GM21529 (cell line): ENCODE results near the gene NRCAM.
A peak's percentile ranks its signal among the peaks of the same experiment; 100 is the strongest.
"Not testable (repeated sequence)": the region's sequence is repeated elsewhere in the genome, so short reads cannot be mapped to it uniquely, and the experiment has no call there.

Source experiments
- ATAC-seq: cut with Tn5 transposase; IDR thresholded peaks from one replicate; pipeline ENCODE4 v1.9.1; 2021; ENCODE audit not compliant: unreplicated experiment

NRCAM gene

GRCh38 chr7:108285003-108285368, 171.2 kb downstream of the NRCAM start:
- no peak for ATAC-seq

- peak; percentile 65 for ATAC-seq
Observed at GRCh38 chr7:108284349-108285002, 171.8 kb downstream of the NRCAM start.

GRCh38 chr7:108283252-108283651, 173.0 kb downstream of the NRCAM start:
- ATAC-seq, result no peak

- no peak for ATAC-seq
Observed at GRCh38 chr7:108282427-108282996, 173.7 kb downstream of the NRCAM start.

GRCh38 chr7:108280136-108280535, 176.1 kb downstream of the NRCAM start:
- no peak for ATAC-seq

GRCh38 chr7:108278776-108279175, 177.5 kb downstream of the NRCAM start:
- no peak for ATAC-seq

GRCh38 chr7:108278281-108278680, 178.0 kb downstream of the NRCAM start:
- no peak for ATAC-seq

GRCh38 chr7:108274447-108274846, 181.8 kb downstream of the NRCAM start:
- ATAC-seq, result not testable (repeated sequence)

- ATAC-seq, result not testable (repeated sequence)
Observed at GRCh38 chr7:108272891-108273290, 183.3 kb downstream of the NRCAM start.

- peak; percentile 58 for ATAC-seq
Observed at GRCh38 chr7:108270385-108271015, 185.7 kb downstream of the NRCAM start.

- no peak for ATAC-seq
Observed at GRCh38 chr7:108268200-108268820, 187.9 kb downstream of the NRCAM start.

- no peak for ATAC-seq
Observed at GRCh38 chr7:108267615-108268014, 188.6 kb downstream of the NRCAM start.

GRCh38 chr7:108266491-108266890, 189.7 kb downstream of the NRCAM start:
- ATAC-seq, result no peak

- no peak for ATAC-seq
Observed at GRCh38 chr7:108266035-108266434, 190.2 kb downstream of the NRCAM start.

GRCh38 chr7:108265007-108265406, 191.2 kb downstream of the NRCAM start:
- no peak for ATAC-seq

GRCh38 chr7:108263425-108263824, 192.8 kb downstream of the NRCAM start:
- ATAC-seq, result no peak

GRCh38 chr7:108261560-108262255, 194.5 kb downstream of the NRCAM start:
- ATAC-seq, result no peak

- not testable (repeated sequence) for ATAC-seq
Observed at GRCh38 chr7:108259447-108259846, 196.8 kb downstream of the NRCAM start.

- no peak for ATAC-seq
Observed at GRCh38 chr7:108257954-108258353, 198.3 kb downstream of the NRCAM start.

- no peak for ATAC-seq
Observed at GRCh38 chr7:108254259-108254658, 202.0 kb downstream of the NRCAM start.

GRCh38 chr7:108253275-108254044, 202.8 kb downstream of the NRCAM start:
- ATAC-seq, result no peak
